A673 (cell line): ENCODE measurements around the gene CBR3.

Experiments used
- CTCF ChIP-seq: fragments of 300-800, 200-600 bp; sonication (generic); conservative IDR thresholded peaks from 2 replicates; pipeline ENCODE4 v1.5.1; 2017; ENCODE audit warnings: low read depth, mild to moderate bottlenecking, antibody characterized with exemption, low read length, moderate library complexity, mixed read lengths
- EZH2 ChIP-seq: fragments of 200-600 bp; sonication (generic); IDR thresholded peaks from 2 replicates; pipeline ENCODE4 v1.6.1; 2017; ENCODE audit warnings: borderline replicate concordance, low read depth, mild to moderate bottlenecking, mixed read lengths, antibody characterized with exemption, low read length; ENCODE audit not compliant: poor library complexity, severe bottlenecking

- no peak for TF ChIP-seq EZH2
- no peak for TF ChIP-seq CTCF
Measured at GRCh38 chr21:36190736-36191135, 55.9 kb downstream of the CBR3 start.
